Activated naive CD8-positive, alpha-beta T cell treated with anti-CD3 and anti-CD28 coated beads for 36 hours (primary cell): ENCODE measurements around the gene SLC44A2. TPM values are rescaled to one million over a fixed set of nuclear protein-coding genes. Genes with fewer than 3 reads are reported as not detected.
"Not testable (repeated sequence)": the region's sequence is repeated elsewhere in the genome, so short reads cannot be mapped to it uniquely, and the experiment has no call there.

Source experiments
- DNase-seq: peaks from one replicate; pipeline ENCODE4 v3.0.0; 2021
- H3K27ac Mint-ChIP-seq: one replicate; pipeline ENCODE4 v1.8.0; 2022; ENCODE audit warnings: mild to moderate bottlenecking, moderate library complexity, mixed read lengths
- H3K27me3 Mint-ChIP-seq: one replicate; pipeline ENCODE4 v1.8.0; 2022; ENCODE audit warnings: mild to moderate bottlenecking, mixed read lengths
- H3K36me3 Mint-ChIP-seq: one replicate; pipeline ENCODE4 v1.8.0; 2021; ENCODE audit warnings: mild to moderate bottlenecking, mixed read lengths
- H3K4me1 Mint-ChIP-seq: one replicate; pipeline ENCODE4 v1.8.0; 2021; ENCODE audit warnings: mixed read lengths
- H3K4me3 Mint-ChIP-seq: one replicate; pipeline ENCODE4 v1.8.0; 2022; ENCODE audit warnings: mild to moderate bottlenecking, moderate library complexity, mixed read lengths
- H3K9me3 Mint-ChIP-seq: one replicate; pipeline ENCODE4 v1.8.0; 2022; ENCODE audit warnings: mixed read lengths
- total RNA-seq, 2 experiments: library from RNA; stranded (reverse); gene quantifications; one replicate each; pipeline ENCODE4 v1.2.3, GENCODE V29; 2021

Gene SLC44A2
- total RNA-seq, 2 experiments from 2014 or later, result 70.6 to 71.6 TPM

GRCh38 chr19:10653732-10654609 lies 28.6 kb downstream of the SLC44A2 start, which contains the start of gene ILF3:
ILF3 (plus strand) TSS chr19:10654346; CDS start chr19:10670606, 16,260 bp downstream.
- H3K27ac Mint-ChIP-seq, result peak within 1 kb of the TSS; percentile 97
- H3K9me3 Mint-ChIP-seq, result no peaks in the 10 kb centered on the region
- peaks cover 46% of the 10 kb centered on the region for H3K36me3 Mint-ChIP-seq
- peak; percentile 99 for DNase-seq
- peaks cover 41% of the 10 kb centered on the region for H3K4me1 Mint-ChIP-seq
- H3K27me3 Mint-ChIP-seq, result peaks cover 7% of the 10 kb centered on the region
- peak within 1 kb of the TSS; percentile 98 for H3K4me3 Mint-ChIP-seq

DNA sequence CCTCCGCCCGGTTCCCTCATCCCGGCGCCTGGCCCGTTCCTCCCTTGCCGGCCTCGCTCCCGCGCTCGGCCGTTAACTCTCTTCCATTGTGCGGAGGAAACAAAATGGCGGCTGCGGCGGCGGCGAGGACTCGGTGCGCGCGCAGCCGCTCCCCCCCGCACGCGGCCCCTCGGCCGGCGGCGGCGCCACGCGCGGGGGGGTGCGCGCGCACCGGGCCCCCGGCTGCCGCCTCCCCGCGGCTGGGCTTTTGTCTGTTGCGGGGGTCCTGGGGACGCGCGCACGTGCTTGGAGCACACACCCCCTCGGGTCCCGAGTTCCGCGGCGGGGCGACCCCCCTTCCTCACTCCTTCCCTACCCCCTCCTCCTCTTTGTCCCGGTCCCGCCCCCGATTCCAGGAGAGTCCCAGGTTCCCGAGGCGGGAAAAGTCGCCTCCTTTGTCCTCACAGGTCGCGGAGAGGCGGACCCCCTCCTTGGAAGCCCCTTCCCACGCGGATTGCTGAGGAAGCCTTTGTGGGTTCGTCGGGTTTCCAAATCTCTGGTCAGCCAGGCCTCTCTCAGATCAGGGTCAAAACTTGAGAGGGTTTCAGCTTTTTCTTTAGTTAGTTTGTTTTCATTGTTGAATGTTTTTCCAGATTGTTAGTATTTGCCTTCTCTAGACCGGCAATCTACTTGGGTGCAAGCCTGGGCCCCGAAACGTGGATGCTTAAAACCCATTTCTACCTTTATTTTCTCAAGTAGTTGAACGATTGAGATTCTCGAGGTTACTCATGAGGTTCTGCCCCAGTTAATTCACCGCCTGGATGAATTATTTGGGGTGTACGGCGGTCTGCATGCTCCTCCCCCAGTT lies 29.5 kb downstream of the SLC44A2 start:
- DNase-seq, result peak; percentile 73
- H3K36me3 Mint-ChIP-seq, result peaks cover 51% of the 10 kb centered on the region
- H3K27me3 Mint-ChIP-seq, result peaks cover 7% of the 10 kb centered on the region
- H3K4me1 Mint-ChIP-seq, result peaks cover 49% of the 10 kb centered on the region
- H3K9me3 Mint-ChIP-seq, result no peaks in the 10 kb centered on the region
- H3K4me3 Mint-ChIP-seq, result peak overlapping the region; percentile 98
- peak overlapping the region; percentile 96 for H3K27ac Mint-ChIP-seq

GRCh38 chr19:10655457-10656312 lies 30.3 kb downstream of the SLC44A2 start:
- Mint-ChIP-seq H3K4me1 (peaks cover 54% of the 10 kb centered on the region), H3K27me3 (peaks cover 7% of the 10 kb centered on the region), H3K4me3 (peak overlapping the region; percentile 98), H3K36me3 (peaks cover 56% of the 10 kb centered on the region), H3K27ac (peak overlapping the region; percentile 96), H3K9me3 (no peaks in the 10 kb centered on the region)
- DNase-seq, result no peak

- no peak for DNase-seq
- Mint-ChIP-seq H3K36me3 (peaks cover 47% of the 10 kb centered on the region), H3K9me3 (no peaks in the 10 kb centered on the region), H3K4me1 (peaks cover 67% of the 10 kb centered on the region), H3K27ac (peak overlapping the region; percentile 25), H3K27me3 (no peaks in the 10 kb centered on the region), H3K4me3 (no peak overlapping the region)
These were observed 35.0 kb downstream of the SLC44A2 start for GRCh38 chr19:10660346-10660745.

DNA sequence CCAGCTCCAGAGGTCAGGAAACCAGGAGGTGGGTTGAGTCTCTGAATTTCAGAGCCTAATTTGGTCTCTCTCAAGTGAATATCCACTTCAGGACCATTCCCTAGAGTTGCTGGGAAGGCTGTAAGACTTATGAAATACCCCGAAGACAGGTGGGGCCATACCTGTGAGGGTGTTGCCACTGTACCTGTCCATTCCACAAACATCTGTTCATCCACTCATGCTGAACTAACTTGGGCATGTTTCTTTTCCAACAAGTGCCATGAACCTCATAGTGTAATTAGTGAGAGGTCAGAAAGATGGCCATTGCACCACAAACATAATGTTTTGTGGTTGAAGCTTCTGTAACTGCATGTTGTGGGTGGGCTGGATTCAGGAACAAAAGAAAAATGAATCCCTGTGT lies 36.6 kb downstream of the SLC44A2 start:
- Mint-ChIP-seq H3K4me3 (no peak overlapping the region), H3K27me3 (no peaks in the 10 kb centered on the region), H3K9me3 (no peaks in the 10 kb centered on the region), H3K27ac (peak overlapping the region; percentile 79), H3K36me3 (peaks cover 38% of the 10 kb centered on the region), H3K4me1 (peaks cover 63% of the 10 kb centered on the region)
- no peak for DNase-seq

GRCh38 chr19:10662384-10663251 lies 37.3 kb downstream of the SLC44A2 start:
- peak; percentile 34 for DNase-seq
- Mint-ChIP-seq H3K36me3 (peaks cover 35% of the 10 kb centered on the region), H3K4me1 (peaks cover 60% of the 10 kb centered on the region), H3K27me3 (no peaks in the 10 kb centered on the region), H3K27ac (peak overlapping the region; percentile 79), H3K9me3 (no peaks in the 10 kb centered on the region), H3K4me3 (peak overlapping the region; percentile 50)

GRCh38 chr19:10663252-10663563 lies 37.9 kb downstream of the SLC44A2 start:
- peaks cover 35% of the 10 kb centered on the region for H3K36me3 Mint-ChIP-seq
- peaks cover 63% of the 10 kb centered on the region for H3K4me1 Mint-ChIP-seq
- H3K4me3 Mint-ChIP-seq, H3K27me3 Mint-ChIP-seq, H3K9me3 Mint-ChIP-seq, DNase-seq: not testable (repeated sequence)
- H3K27ac Mint-ChIP-seq, result peak overlapping the region; percentile 79

DNA sequence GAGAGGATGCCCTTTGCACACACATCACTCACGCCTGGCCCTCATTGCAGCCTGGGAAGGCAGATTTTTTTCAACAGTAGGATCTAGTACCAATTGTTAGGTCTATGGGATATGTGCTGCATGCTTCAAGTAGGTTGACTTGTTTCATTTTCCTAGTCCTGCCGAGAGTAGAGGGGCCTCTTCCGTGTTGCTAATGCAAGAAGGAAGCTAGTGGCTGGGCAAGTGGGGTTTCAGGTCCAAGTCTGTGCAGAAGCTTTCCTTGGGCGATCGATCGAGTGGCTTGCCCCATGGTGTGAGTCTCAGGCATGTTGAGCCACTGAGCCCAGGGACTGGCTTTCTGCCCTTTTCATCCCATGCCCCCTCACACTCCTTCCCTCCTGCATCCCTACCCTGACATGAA lies 42.5 kb downstream of the SLC44A2 start:
- Mint-ChIP-seq H3K4me1 (peaks cover 43% of the 10 kb centered on the region), H3K36me3 (peaks cover 33% of the 10 kb centered on the region), H3K9me3 (no peaks in the 10 kb centered on the region), H3K27me3 (no peaks in the 10 kb centered on the region), H3K27ac (no peak overlapping the region), H3K4me3 (no peak overlapping the region)
- DNase-seq, result no peak

DNA sequence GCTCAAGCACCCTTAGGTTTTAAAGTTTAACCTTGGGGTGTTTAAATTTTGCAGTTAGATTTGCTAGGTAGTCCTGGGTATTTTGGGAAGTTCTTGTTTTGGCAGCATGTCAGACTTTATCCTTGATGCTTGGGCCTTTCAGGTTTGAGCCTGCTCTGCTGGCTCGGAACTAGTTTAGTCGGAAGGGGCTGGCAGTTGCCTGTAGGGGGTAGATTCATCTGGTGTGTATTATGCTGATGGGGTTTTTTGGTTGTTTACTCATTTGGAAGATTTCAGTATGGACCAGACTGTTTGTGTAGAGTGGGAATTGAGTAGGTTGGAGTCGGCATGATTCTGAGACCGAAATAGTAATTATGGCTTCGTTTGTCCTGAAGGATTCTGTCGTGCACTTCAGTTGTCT lies 43.9 kb downstream of the SLC44A2 start:
- Mint-ChIP-seq H3K27me3 (no peaks in the 10 kb centered on the region), H3K36me3 (peaks cover 35% of the 10 kb centered on the region), H3K27ac (no peak overlapping the region), H3K9me3 (no peaks in the 10 kb centered on the region), H3K4me1 (peaks cover 35% of the 10 kb centered on the region), H3K4me3 (no peak overlapping the region)
- DNase-seq, result no peak

- DNase-seq, result no peak
- no peak overlapping the region for H3K4me3 Mint-ChIP-seq
- H3K9me3 Mint-ChIP-seq, result no peaks in the 10 kb centered on the region
- no peaks in the 10 kb centered on the region for H3K27me3 Mint-ChIP-seq
- H3K27ac Mint-ChIP-seq, result peak overlapping the region; percentile 68
- H3K36me3 Mint-ChIP-seq, result peaks cover 37% of the 10 kb centered on the region
- H3K4me1 Mint-ChIP-seq, result peaks cover 33% of the 10 kb centered on the region
These were observed 44.8 kb downstream of the SLC44A2 start for GRCh38 chr19:10670182-10670581.

- no peak overlapping the region for H3K4me3 Mint-ChIP-seq
- H3K9me3 Mint-ChIP-seq, result no peaks in the 10 kb centered on the region
- H3K27ac Mint-ChIP-seq, result peak overlapping the region; percentile 26
- peaks cover 31% of the 10 kb centered on the region for H3K4me1 Mint-ChIP-seq
- DNase-seq, result no peak
- no peaks in the 10 kb centered on the region for H3K27me3 Mint-ChIP-seq
- peaks cover 42% of the 10 kb centered on the region for H3K36me3 Mint-ChIP-seq
These were observed 45.8 kb downstream of the SLC44A2 start for GRCh38 chr19:10670876-10671804.

DNA sequence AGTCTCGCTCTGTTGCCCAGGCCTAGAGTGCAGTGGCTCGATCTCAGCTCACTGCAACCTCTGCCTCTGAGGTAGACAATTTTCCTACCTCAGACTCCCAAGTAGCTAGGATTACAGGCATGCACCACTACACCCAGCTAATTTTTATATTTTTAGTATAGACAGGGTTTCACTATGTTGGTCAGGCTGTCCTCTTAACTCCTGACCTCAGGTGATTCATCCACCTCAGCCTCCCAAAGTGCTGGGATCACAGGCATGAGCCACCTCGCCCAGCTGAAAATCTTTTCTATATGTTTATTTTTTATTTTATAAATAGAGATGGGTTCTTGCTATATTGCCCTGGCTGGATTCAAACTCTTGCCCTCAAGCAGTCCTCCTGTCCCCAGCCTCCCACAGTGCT lies 46.6 kb downstream of the SLC44A2 start:
- not testable (repeated sequence) for DNase-seq, H3K27me3 Mint-ChIP-seq, H3K27ac Mint-ChIP-seq, H3K9me3 Mint-ChIP-seq, H3K4me3 Mint-ChIP-seq
- Mint-ChIP-seq H3K4me1 (peaks cover 23% of the 10 kb centered on the region), H3K36me3 (peaks cover 37% of the 10 kb centered on the region)

GRCh38 chr19:10675214-10675613 lies 49.9 kb downstream of the SLC44A2 start:
- H3K27me3 Mint-ChIP-seq, H3K9me3 Mint-ChIP-seq, H3K4me1 Mint-ChIP-seq, H3K4me3 Mint-ChIP-seq, DNase-seq, H3K27ac Mint-ChIP-seq: not testable (repeated sequence)
- peaks cover 32% of the 10 kb centered on the region for H3K36me3 Mint-ChIP-seq
